Activated CD4-positive, alpha-beta T cell treated with anti-CD3 and anti-CD28 coated beads for 36 hours (primary cell): ENCODE results near the gene C14orf180. TPM values are rescaled to one million over a fixed set of nuclear protein-coding genes. Genes with fewer than 3 reads are reported as not detected.

ENCODE experiments used
- ATAC-seq: fragments of 200-7000 bp; cut with Tn5 transposase; one replicate; pipeline ENCODE4 v1.10.0; 2021; ENCODE audit warnings: mild to moderate bottlenecking, moderate library complexity
- CTCF ChIA-PET: fragments of 350-600 bp; sonication (Branson Sonifier 250); formaldehyde crosslinking; loops from one replicate; lab custom pipeline; 2021; ENCODE audit warnings: antibody characterized with exemption; lab: Charles Lee
- POLR2A ChIA-PET: fragments of 350-600 bp; sonication (Branson Sonifier 250); formaldehyde crosslinking; loops from one replicate; lab custom pipeline; 2021; ENCODE audit warnings: antibody characterized with exemption, inconsistent platforms; lab: Charles Lee
- DNase-seq: peaks from one replicate; pipeline ENCODE4 v3.0.0-alpha.2; 2020
- H3K27ac Mint-ChIP-seq: one replicate; pipeline ENCODE4 v1.8.0; 2021; ENCODE audit warnings: mixed read lengths
- H3K27me3 Mint-ChIP-seq: one replicate; pipeline ENCODE4 v1.8.0; 2021; ENCODE audit warnings: mixed read lengths
- H3K36me3 Mint-ChIP-seq: one replicate; pipeline ENCODE4 v1.8.0; 2021; ENCODE audit warnings: low read depth, mixed read lengths
- H3K4me1 Mint-ChIP-seq: one replicate; pipeline ENCODE4 v1.8.0; 2021; ENCODE audit warnings: mixed read lengths
- H3K4me3 Mint-ChIP-seq: one replicate; pipeline ENCODE4 v1.8.0; 2021; ENCODE audit warnings: mild to moderate bottlenecking, moderate library complexity, mixed read lengths
- H3K9me3 Mint-ChIP-seq: one replicate; pipeline ENCODE4 v1.8.0; 2021; ENCODE audit warnings: low read depth, mixed read lengths
- intact Hi-C, 2 experiments: fragments of 100-400 bp; cut with DNase I in 1 of 2; cut with micrococcal nuclease in 1 of 2; formaldehyde crosslinking; loops; one replicate each; pipeline versions ENCODE4 v1.14.2 to v1.15.1; 2022 to 2024; cut with DNase I, micrococcal nuclease
- total RNA-seq, 2 experiments: library from RNA; stranded (reverse); gene quantifications; one replicate each; pipeline ENCODE4 v1.2.3, GENCODE V29; 2021

Gene C14orf180
- total RNA-seq, 2 experiments from 2014 or later, result not detected

DNA sequence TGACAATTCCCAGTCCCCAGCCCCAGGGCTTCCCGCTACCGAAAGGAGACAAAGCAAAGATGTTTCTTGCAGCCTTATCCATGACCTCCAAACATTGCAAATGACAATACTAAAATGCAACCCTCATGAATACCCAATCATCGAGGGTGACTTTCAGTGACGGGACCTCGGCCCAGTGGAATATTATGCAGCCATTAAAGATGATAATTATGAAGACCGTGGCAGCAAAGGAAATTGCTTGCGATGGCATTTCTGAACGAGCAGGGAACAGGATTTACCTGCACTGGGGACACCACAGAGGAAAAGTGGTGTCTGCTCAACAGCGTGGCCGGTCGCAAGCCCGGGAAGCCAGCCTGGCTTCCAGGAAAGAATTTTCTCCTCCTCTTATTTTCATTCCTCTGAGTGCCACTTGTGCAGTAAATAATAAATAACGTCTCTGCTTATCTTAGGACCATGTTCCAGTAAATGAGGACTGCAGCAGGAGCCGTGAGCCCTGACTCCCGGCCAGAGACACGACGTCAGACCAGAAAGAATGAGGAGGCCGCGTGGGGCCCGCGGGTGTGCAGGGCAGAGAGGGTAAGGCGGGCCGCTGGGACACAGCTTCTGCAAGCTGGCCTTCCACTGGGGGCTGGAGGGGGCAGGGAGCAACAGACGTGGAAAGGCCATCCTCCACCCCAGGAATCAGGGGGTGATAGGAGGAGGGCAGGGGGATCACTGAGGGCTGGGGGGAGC lies 6.6 kb downstream of the C14orf180 start:
- intact Hi-C loops, result no loop called here
- H3K36me3 Mint-ChIP-seq, result no peaks in the 10 kb centered on the region
- peaks cover 6% of the 10 kb centered on the region for H3K27me3 Mint-ChIP-seq
- H3K4me3 Mint-ChIP-seq, result no peak overlapping the region
- no peaks in the 10 kb centered on the region for H3K9me3 Mint-ChIP-seq
- DNase-seq (no peak), ATAC-seq (no peak)
- ChIA-PET CTCF (interaction anchor here (0.6 kb wide), 1 partner anchor 52 kb away, joined by 3 read pairs; no protein-coding TSS in a partner anchor), POLR2A (no interaction called here)
- H3K4me1 Mint-ChIP-seq, result no peaks in the 10 kb centered on the region
- H3K27ac Mint-ChIP-seq, result no peak overlapping the region

- intact Hi-C loops, result no loop called here
- DNase-seq, result no peak
- no peak for ATAC-seq
- Mint-ChIP-seq H3K36me3 (no peaks in the 10 kb centered on the region), H3K4me3 (no peak overlapping the region), H3K9me3 (no peaks in the 10 kb centered on the region), H3K27ac (no peak overlapping the region), H3K4me1 (no peaks in the 10 kb centered on the region), H3K27me3 (peaks cover 6% of the 10 kb centered on the region)
- ChIA-PET CTCF (interaction anchor here (0.6 kb wide), 1 partner anchor 51 kb away, joined by 3 read pairs; no protein-coding TSS in a partner anchor), POLR2A (no interaction called here)
Observed at GRCh38 chr14:104586832-104587620, 7.5 kb downstream of the C14orf180 start.

DNA sequence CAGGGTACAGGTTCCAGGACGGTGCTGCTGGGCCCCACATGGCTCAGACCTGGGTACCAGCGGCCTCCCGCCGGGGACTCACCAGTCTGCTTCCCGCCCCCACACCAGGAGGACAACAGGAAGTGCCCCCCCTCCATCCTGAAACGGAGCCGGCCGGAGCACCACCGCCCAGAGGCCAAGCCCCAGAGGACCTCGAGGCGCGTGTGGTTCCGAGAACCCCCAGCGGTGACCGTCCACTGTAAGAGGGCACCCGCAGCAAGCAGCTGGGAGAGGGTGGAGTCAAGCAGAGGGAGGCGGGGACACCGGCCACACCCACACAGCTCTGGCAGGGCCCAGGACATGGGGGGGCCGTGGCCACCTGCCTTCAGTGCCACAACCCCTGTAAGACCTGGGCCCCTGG lies 8.1 kb downstream of the C14orf180 start:
- H3K9me3 Mint-ChIP-seq, result no peaks in the 10 kb centered on the region
- no peak for DNase-seq
- no peak for ATAC-seq
- intact Hi-C loops, result no loop called here
- ChIA-PET POLR2A (no interaction called here), CTCF (no interaction called here)
- H3K27me3 Mint-ChIP-seq, result peaks cover 11% of the 10 kb centered on the region
- H3K36me3 Mint-ChIP-seq, result no peaks in the 10 kb centered on the region
- no peak overlapping the region for H3K27ac Mint-ChIP-seq
- H3K4me3 Mint-ChIP-seq, result no peak overlapping the region
- no peaks in the 10 kb centered on the region for H3K4me1 Mint-ChIP-seq

DNA sequence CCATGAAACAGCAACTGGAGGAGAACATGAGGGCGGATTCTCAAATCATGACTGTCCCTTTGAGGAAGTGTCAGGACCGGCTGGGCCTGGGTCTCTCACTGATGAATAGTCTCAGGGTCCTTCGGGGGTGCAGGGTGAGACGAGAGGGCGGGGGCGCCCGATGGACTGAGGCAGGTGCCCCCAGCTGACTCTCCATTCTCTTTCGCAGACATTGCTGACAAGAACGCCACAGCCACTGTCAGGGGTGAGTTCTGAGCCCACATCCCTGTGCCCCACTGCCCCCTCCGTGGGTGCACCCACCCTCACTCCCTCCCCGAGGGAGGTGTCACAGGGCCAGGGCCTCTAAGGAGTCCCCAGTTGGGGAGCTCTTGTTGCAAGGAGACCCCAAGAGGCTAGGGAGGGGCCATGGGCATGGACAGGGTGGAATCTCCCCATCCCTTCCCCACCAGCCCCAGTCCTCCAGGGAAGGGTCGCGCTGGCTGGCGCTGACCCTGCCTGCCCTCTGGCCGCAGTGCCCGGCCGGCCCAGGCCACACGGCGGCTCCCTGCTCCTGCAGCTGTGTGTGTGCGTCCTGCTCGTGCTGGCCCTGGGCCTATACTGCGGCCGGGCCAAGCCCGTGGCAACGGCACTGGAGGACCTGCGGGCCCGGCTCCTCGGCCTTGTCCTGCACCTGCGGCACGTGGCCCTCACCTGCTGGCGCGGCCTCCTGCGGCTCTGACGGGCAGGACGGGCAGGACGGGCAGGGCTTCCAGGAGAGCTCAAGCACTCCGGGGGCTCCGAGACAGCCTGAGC lies 8.7 kb downstream of the C14orf180 start:
- no peaks in the 10 kb centered on the region for H3K4me1 Mint-ChIP-seq
- no peaks in the 10 kb centered on the region for H3K9me3 Mint-ChIP-seq
- intact Hi-C loops, result no loop called here
- POLR2A ChIA-PET, result no interaction called here
- H3K36me3 Mint-ChIP-seq, result no peaks in the 10 kb centered on the region
- ATAC-seq (no peak), DNase-seq (no peak)
- CTCF ChIA-PET, result no interaction called here
- peaks cover 11% of the 10 kb centered on the region for H3K27me3 Mint-ChIP-seq
- H3K4me3 Mint-ChIP-seq, result no peak overlapping the region
- no peak overlapping the region for H3K27ac Mint-ChIP-seq

GRCh38 chr14:104589338-104590195 lies 10.0 kb downstream of the C14orf180 start:
- H3K36me3 Mint-ChIP-seq, result no peaks in the 10 kb centered on the region
- intact Hi-C loops, result no loop called here
- no peaks in the 10 kb centered on the region for H3K9me3 Mint-ChIP-seq
- H3K4me3 Mint-ChIP-seq, result no peak overlapping the region
- DNase-seq (no peak), ATAC-seq (no peak)
- CTCF ChIA-PET, result no interaction called here
- no peak overlapping the region for H3K27ac Mint-ChIP-seq
- H3K4me1 Mint-ChIP-seq, result no peaks in the 10 kb centered on the region
- POLR2A ChIA-PET, result no interaction called here
- peaks cover 6% of the 10 kb centered on the region for H3K27me3 Mint-ChIP-seq

DNA sequence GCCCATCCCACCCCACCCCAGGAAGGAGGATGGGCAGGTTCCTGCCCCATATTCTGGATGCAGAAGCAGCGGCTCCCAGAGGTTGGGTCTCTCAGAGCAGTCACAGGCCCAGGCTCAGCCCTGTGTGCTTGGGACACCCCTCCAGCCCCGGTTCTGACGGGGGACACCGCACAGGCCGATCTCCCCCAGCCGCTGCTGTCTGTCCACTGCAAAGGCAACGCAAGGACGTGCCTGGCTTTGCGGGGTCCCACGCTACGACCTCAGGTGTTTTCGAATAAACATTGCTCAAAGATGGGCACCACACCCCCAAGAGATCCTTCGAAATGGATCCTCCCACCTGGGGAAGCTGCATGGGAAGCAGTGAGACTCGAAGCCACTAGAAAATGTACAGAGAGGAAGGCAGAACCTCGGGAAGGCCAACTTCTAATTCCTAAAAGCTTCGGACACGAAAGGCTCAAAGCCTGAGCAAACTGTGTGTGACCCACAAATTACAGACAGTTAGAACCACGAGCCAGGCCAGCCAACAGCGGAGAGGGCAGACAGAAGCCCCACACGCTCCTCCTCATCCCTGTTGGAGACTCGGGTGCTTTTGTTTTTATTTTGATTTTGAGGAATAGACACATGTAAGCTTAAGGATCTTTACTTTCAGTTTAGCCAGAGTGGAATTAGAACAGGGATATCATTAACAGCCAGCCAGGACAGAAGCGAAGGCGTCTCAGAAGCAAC lies 10.8 kb downstream of the C14orf180 start:
- H3K27me3 Mint-ChIP-seq, result peaks cover 6% of the 10 kb centered on the region

GRCh38 chr14:104591031-104591430 lies 11.5 kb downstream of the C14orf180 start:
- intact Hi-C loops, result no loop called here
- Mint-ChIP-seq H3K4me3 (no peak overlapping the region), H3K36me3 (no peaks in the 10 kb centered on the region), H3K27ac (no peak overlapping the region), H3K9me3 (no peaks in the 10 kb centered on the region), H3K27me3 (peaks cover 5% of the 10 kb centered on the region), H3K4me1 (no peaks in the 10 kb centered on the region)
- CTCF ChIA-PET, result no interaction called here
- ATAC-seq (no peak), DNase-seq (no peak)
- POLR2A ChIA-PET, result no interaction called here

More for the DNA sequence above, 10.8 kb downstream of the C14orf180 start:
- H3K4me3 Mint-ChIP-seq, result no peak overlapping the region
- ATAC-seq (no peak), DNase-seq (no peak)
- H3K36me3 Mint-ChIP-seq, result no peaks in the 10 kb centered on the region
- POLR2A ChIA-PET, result no interaction called here
- no peak overlapping the region for H3K27ac Mint-ChIP-seq
- intact Hi-C loops, result no loop called here
- H3K9me3 Mint-ChIP-seq, result no peaks in the 10 kb centered on the region
- H3K4me1 Mint-ChIP-seq, result no peaks in the 10 kb centered on the region
- CTCF ChIA-PET, result no interaction called here

GRCh38 chr14:104591506-104592291 lies 12.1 kb downstream of the C14orf180 start:
- no peak for DNase-seq
- peaks cover 7% of the 10 kb centered on the region for H3K27me3 Mint-ChIP-seq
- H3K27ac Mint-ChIP-seq, result no peak overlapping the region
- no peaks in the 10 kb centered on the region for H3K36me3 Mint-ChIP-seq
- no peak for ATAC-seq
- no peaks in the 10 kb centered on the region for H3K9me3 Mint-ChIP-seq
- H3K4me3 Mint-ChIP-seq, result no peak overlapping the region
- no peaks in the 10 kb centered on the region for H3K4me1 Mint-ChIP-seq
- ChIA-PET POLR2A (no interaction called here), CTCF (no interaction called here)
- intact Hi-C loops, result no loop called here

- CTCF ChIA-PET, result no interaction called here
- DNase-seq (no peak), ATAC-seq (no peak)
- intact Hi-C loops, result no loop called here
- no peaks in the 10 kb centered on the region for H3K9me3 Mint-ChIP-seq
- POLR2A ChIA-PET, result no interaction called here
- H3K4me1 Mint-ChIP-seq, result no peaks in the 10 kb centered on the region
- peaks cover 7% of the 10 kb centered on the region for H3K27me3 Mint-ChIP-seq
- no peak overlapping the region for H3K27ac Mint-ChIP-seq
- H3K4me3 Mint-ChIP-seq, result no peak overlapping the region
- H3K36me3 Mint-ChIP-seq, result no peaks in the 10 kb centered on the region
Observed at GRCh38 chr14:104592292-104592672, 12.7 kb downstream of the C14orf180 start.

- Mint-ChIP-seq H3K27ac (no peak overlapping the region), H3K9me3 (no peaks in the 10 kb centered on the region), H3K4me3 (no peak overlapping the region), H3K36me3 (no peaks in the 10 kb centered on the region), H3K4me1 (no peaks in the 10 kb centered on the region), H3K27me3 (peaks cover 8% of the 10 kb centered on the region)
- ATAC-seq (no peak), DNase-seq (no peak)
- ChIA-PET POLR2A (no interaction called here), CTCF (no interaction called here)
- intact Hi-C loops, result no loop called here
Observed at GRCh38 chr14:104592785-104593184, 13.2 kb downstream of the C14orf180 start.
